ENCODE results near the gene ALG14.
A peak's percentile ranks its signal among the peaks of the same experiment; 100 is the strongest.
"Not testable (repeated sequence)": the region's sequence is repeated elsewhere in the genome, so short reads cannot be mapped to it uniquely, and the experiment has no call there.

Gene ALG14

DNA sequence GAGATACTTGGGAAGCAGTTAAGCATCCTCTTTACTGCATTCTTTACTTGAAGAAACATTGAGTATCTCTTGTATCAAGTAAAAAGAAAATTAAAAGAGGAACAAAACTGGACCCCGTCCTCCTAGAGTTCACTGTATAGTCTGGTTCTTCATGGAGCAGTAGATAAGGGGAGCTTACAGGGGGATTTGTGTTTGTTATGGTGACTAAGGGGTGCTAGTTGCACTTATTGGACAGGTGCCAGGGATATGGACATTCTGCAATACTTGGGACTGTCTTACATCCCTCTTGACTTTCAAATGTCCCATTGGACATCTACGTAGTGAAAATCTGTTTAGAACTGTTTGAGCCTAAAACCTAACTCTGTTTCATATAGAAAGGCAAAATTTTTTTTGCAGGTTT is 67.2 kb downstream of the ALG14 start:
- DNase-seq: no peak

DNA sequence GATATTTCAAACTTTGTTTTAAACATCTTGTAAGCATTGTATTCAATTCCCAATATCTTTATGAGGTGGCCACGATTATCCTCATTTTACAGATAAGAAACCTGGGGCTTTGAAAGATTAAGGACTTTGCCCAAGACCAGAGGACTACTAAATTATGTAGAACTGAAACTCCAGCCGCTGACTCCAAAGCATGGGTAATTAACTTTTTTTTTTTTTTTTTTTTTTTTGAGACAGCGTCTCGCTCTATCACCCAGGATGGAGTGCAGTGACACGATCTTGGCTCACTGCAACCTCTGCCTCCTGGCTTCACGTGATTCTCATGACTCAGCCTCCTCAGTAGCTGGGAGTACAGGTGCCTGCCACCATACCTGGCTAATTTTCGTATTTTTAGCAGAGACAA is 68.7 kb downstream of the ALG14 start:
- no peak for DNase-seq

GRCh38 chr1:95003433-95003738 is 69.4 kb downstream of the ALG14 start:
- DNase-seq: no peak

DNA sequence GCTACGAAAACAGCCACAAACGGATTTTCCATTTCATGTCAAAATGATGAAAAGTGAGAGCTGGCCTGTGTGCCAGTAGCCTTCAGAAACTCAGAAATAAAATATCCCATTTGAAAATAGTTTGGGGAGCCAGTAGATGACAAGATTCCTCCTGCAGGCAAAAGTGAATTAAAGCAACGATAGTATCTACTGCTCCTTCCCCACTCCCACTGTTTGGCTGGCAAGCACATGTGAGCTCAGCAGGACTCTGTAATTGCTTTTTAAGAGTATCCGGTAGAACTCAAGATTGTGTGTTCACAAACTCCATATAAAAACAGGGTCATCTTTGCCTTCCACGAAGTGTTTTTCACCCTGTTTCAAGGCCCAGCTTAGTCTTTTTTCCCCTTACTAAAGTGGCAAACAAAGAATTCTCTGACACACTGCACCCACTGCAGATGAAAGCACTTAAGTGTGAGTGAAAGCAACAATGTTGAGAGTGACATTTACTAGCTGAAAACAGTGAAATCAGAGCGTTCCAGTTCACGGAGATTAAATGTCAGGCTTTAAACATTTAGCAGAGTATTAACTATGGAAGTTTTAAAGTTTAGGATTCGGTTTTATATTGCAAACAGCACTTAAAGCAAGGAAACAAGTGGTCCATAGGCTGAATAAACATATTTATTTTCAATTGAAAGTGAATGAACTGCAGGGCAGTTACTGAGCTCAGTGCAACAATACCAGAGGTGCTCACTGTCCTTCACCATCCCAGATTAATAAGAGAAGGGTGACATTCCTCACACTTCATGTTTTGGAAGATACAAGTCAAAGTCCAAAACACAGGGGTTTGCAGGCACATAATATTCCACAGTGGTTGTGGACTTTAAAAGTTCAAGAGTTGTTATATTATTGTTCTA is 70.0 kb downstream of the ALG14 start:
- no peak for DNase-seq

GRCh38 chr1:95002164-95002539 is 70.6 kb downstream of the ALG14 start:
- no peak for DNase-seq

DNA sequence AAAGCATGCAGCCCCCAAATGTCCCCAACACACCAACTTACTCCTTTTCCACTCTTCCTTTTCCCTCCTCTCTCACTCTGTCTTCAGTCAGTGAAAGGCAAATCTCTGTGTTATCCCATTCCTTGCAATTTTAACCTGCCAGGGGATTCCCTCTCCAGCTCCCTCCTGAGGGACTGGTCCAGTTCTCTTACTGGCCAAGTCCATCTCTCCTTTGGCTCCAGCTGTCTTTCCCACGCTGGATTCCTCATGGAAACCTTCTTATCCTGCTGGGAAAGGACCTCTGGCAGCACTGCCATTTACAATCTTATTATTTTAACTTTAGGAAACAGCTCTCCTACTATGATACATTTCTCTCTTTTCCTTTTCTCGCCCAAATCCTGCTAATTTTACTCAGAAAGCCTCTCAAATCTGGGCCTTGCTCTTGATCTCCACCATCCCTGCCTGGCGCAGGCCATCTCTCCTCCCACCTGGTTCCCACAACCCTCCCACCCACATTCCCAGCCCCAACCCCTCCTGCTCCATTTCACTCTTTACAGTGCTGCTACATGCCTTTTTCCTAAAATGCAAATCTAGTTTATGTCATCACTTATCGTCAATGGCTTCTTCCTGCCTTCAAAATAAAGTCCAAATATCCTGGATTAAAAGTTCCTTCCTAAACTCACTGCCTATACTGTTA is 73.2 kb downstream of the ALG14 start:
- DNase-seq: no peak

DNA sequence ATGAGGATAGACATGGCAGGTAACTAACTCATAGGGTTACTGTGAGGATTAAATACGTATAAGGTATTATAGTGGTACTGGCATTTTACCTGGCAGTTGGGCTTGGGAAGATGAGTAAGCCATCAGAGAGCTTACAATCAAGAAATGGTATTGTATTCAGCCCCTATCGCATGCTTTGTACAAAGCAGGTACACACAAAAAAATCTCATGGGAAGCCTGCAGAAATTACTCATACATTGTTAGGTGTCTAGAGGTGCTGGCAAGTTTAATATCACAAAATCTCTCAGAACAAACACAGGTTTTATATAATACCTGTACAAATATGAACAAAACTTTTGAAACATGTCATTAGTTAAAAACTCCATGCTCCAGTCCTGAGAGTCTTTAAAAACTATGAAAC is 74.0 kb downstream of the ALG14 start:
- no peak for DNase-seq

- no peak for DNase-seq
Observed at GRCh38 chr1:94998114-94998513, 74.6 kb downstream of the ALG14 start.

GRCh38 chr1:94995536-94995935 is 77.2 kb downstream of the ALG14 start:
- DNase-seq: not testable (repeated sequence)

DNA sequence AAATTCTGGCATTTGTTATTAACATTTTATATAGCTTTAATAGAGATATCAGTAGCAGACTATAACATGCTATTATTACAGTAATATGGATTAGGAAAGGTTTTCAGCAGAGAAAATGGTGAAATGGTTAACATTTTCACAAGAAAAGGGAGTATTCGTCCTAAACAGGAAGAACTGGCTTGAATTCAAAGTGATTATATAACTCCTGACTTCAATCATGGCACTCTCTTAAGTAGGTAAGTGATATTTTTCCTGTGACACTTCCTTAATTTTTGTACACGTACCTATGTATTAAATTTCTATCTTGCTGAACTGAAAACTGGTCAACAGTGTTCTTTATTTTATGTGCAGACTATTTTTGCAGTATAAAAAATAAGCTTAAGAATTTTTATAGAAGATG is 77.9 kb downstream of the ALG14 start:
- DNase-seq: no peak

- no peak for DNase-seq
Observed at GRCh38 chr1:94993931-94994645, 78.7 kb downstream of the ALG14 start.

DNA sequence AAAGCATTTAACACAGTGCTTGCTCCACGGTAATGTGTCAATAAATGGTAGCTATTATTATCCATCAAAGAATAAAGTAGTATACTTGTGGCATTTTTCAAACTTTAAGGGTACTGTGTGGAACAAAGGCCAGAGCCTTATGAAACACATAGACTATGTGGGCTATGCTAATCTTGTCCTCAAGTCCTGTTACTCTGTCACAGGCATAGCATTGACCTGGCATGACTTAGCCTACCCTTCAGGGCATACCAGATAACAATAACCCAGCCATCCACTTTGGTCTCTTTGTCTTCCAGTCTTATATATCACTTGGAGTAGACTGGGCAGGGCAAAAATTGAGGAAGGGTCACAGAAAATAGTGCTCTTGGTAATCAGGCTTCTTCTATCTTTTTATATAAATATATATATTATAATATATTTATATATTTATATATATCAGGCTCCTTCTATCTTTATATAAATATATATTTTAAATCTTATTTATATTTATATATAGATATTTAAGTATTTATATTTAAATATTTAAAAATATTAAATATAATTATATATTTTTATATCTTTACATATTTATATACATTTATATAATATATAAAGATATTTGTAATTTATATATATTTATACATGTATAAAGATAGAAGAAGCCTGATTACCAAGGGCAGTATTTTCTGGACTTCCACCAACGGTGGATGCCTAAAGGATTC is 79.7 kb downstream of the ALG14 start:
- no peak for DNase-seq

DNA sequence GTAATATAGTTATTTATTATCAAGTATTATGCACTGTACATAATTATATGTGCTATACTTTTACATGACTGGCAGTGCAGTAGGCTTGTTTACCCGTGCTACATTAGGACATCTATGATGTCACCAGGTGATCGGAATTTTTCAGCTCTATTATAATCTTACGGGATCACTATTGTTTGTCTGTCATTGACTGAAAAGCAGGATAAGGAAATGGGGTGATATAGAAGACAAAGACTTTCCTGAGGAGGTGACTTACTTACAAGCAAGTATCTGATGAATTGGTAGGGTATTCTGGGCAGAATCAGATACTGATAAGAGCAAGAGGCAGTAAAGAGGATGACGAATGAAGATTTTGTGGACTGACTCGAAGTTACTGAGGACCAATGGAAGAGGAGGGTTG is 80.6 kb downstream of the ALG14 start:
- DNase-seq: no peak

DNA sequence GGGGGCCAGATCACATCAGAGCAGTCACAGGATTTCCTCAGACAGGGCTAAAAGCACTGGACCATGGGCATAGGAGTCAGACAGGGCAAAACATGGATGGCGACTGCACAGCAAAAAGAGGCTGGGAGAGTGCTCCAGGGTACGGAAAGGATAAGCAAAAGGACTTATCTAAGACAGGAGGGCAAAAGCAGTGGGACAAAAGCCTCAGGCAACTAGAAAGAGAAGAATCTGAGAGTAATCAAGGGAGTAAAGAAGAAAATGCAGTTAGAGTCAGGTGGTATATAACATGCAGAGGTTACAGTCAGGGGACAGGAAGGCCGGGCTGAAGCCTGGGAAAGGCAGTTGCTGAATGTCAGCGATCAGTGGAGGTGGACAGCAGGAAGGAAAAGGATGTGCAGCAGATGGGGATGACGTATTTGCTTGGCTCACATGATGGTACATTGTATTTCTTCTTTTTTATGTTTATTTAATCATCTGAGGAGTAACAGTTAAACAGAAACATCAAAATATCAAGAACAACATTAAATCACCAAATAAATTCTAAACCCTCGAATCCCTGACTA is 82.8 kb downstream of the ALG14 start:
- DNase-seq: no peak

DNA sequence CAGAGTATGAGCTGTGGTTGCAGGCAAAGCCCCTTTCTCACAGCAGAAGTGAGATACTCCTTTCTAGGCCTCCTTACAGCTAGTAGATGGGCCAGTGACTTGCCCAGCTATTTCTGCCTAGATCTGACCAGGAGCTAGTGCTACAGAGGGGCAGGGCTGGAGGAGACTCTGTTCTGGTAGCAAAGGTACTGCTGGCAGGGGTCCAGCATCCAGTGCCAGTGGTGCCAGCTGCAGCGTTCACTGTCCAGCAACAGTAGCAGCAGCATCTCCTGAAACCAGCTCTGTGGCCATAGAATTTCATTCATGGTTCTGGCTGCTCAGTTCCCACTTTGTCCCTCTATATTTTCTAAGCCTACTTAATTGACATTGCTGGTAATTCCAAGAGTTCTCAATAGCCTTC is 83.4 kb downstream of the ALG14 start:
- no peak for DNase-seq

GRCh38 chr1:94988356-94988755 is 84.4 kb downstream of the ALG14 start:
- no peak for DNase-seq

- no peak for DNase-seq
Observed at GRCh38 chr1:94986783-94987182, 86.0 kb downstream of the ALG14 start.

DNA sequence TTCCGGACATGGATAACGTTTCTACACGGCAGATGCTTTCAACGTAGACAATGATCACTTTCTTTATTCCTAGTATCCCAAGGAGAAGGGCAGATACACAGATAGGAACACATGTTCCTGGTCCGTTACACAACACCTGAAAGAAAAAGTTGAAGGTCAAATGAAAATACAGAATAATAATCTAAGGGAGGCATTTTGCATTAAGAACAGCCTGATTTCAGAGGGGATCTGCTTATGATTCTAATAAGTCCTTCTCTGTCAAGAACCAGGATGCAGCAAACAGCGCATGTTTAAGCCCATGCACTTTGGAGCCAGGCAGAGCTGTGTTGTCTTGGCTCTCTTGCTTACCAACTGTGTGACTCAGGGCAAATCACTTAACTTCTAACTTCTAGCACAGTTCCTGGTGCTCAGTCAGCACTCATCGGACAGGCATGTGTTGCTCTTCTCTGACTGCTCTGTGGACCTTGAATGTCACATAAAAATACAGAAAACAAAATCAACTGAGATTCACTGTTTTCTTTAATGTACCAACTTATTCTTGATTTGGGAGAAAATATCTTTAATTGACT is 89.5 kb downstream of the ALG14 start:
- peak; percentile 27 for DNase-seq

- no peak for DNase-seq
Observed at GRCh38 chr1:94982398-94982797, 90.4 kb downstream of the ALG14 start.

- DNase-seq: no peak
Observed at GRCh38 chr1:94981575-94981973, 91.2 kb downstream of the ALG14 start.

GRCh38 chr1:94980582-94981574 is 91.9 kb downstream of the ALG14 start:
- DNase-seq: no peak

Measured in kidney glomerular epithelial cell (primary cell).